GM23338 (cell line): ENCODE data around the gene NPR2. TPM values are rescaled to one million over a fixed set of nuclear protein-coding genes. Genes with fewer than 3 reads are reported as not detected.

Source experiments
- ATAC-seq: fragments of 200-7000 bp; cut with Tn5 transposase; 3 replicates; pipeline ENCODE4 v1.9.1; 2020
- DNase-seq: peaks from one replicate; pipeline ENCODE4 v3.0.0-alpha.2; 2015; ENCODE audit warnings: low spot score
- H2AFZ ChIP-seq: fragments of 200-600 bp; sonication (generic); 2 replicates; pipeline ENCODE4 v1.8.0; 2016; ENCODE audit warnings: antibody characterized with exemption, mild to moderate bottlenecking, moderate library complexity
- H3F3A ChIP-seq: fragments of 200-600 bp; sonication (generic); replicated peaks from 2 replicates; pipeline ENCODE4 v1.8.0; 2017; ENCODE audit warnings: antibody characterized with exemption, mixed run types, low read depth
- H3K27ac ChIP-seq: fragments of 200-600 bp; sonication (generic); 2 replicates; pipeline ENCODE4 v1.6.1; 2016; ENCODE audit warnings: low read depth
- H3K27me3 ChIP-seq: fragments of 200-600 bp; sonication (generic); 2 replicates; pipeline ENCODE4 v1.8.0; 2016; ENCODE audit warnings: mild to moderate bottlenecking, mixed run types, moderate library complexity; ENCODE audit not compliant: insufficient read depth
- H3K36me3 ChIP-seq: fragments of 200-600 bp; sonication (generic); 2 replicates; pipeline ENCODE4 v1.8.0; 2016; ENCODE audit warnings: mild to moderate bottlenecking; ENCODE audit not compliant: insufficient read depth
- H3K4me1 ChIP-seq: fragments of 200-600 bp; sonication (generic); 2 replicates; pipeline ENCODE4 v1.8.0; 2016; ENCODE audit warnings: mild to moderate bottlenecking, moderate library complexity; ENCODE audit not compliant: insufficient read depth
- H3K4me2 ChIP-seq: fragments of 200-600 bp; sonication (generic); 2 replicates; pipeline ENCODE4 v1.7.1; 2017; ENCODE audit warnings: mixed run types
- H3K4me3 ChIP-seq: fragments of 200-600 bp; sonication (generic); 2 replicates; pipeline ENCODE4 v1.6.1; 2016; ENCODE audit warnings: mixed run types
- H3K79me2 ChIP-seq: fragments of 200-600 bp; sonication (generic); replicated peaks from 2 replicates; pipeline ENCODE4 v1.8.0; 2017; ENCODE audit warnings: mild to moderate bottlenecking; ENCODE audit not compliant: insufficient read depth
- H3K9me2 ChIP-seq: fragments of 200-600 bp; sonication (generic); 2 replicates; pipeline ENCODE4 v1.8.0; 2017; ENCODE audit not compliant: insufficient read depth
- H4K20me1 ChIP-seq: fragments of 200-600 bp; sonication (generic); replicated peaks from 2 replicates; pipeline ENCODE4 v1.8.0; 2017; ENCODE audit warnings: mild to moderate bottlenecking; ENCODE audit not compliant: insufficient read depth
- H3K27ac Mint-ChIP-seq: 2 replicates; pipeline ENCODE4 v1.8.0; 2020; ENCODE audit warnings: inconsistent platforms, mild to moderate bottlenecking, moderate library complexity, mixed read lengths
- H3K27me3 Mint-ChIP-seq: 3 replicates; pipeline ENCODE4 v1.8.0; 2022; ENCODE audit warnings: low read depth, mild to moderate bottlenecking, moderate library complexity, mixed read lengths, inconsistent platforms; ENCODE audit not compliant: insufficient read depth, poor library complexity
- H3K36me3 Mint-ChIP-seq: 3 replicates; pipeline ENCODE4 v1.8.0; 2021; ENCODE audit warnings: low read depth, mild to moderate bottlenecking, inconsistent platforms, moderate library complexity, mixed read lengths
- H3K4me1 Mint-ChIP-seq: 3 replicates; pipeline ENCODE4 v1.8.0; 2020; ENCODE audit warnings: mild to moderate bottlenecking, inconsistent platforms, mixed read lengths
- H3K4me3 Mint-ChIP-seq: 3 replicates; pipeline ENCODE4 v1.8.0; 2021; ENCODE audit warnings: moderate library complexity, mild to moderate bottlenecking, inconsistent platforms, mixed read lengths
- H3K9me3 Mint-ChIP-seq: 3 replicates; pipeline ENCODE4 v1.8.0; 2020; ENCODE audit warnings: moderate library complexity, mild to moderate bottlenecking, inconsistent platforms, mixed read lengths
- CREB1 ChIP-seq: fragments of 250-450 bp; sonication (Bioruptor Pico); IDR thresholded peaks from 2 replicates; pipeline ENCODE4 v1.5.0; 2020; ENCODE audit warnings: low read depth, mild to moderate bottlenecking, moderate library complexity
- ETS1 ChIP-seq: IDR thresholded peaks from 2 replicates; pipeline ENCODE4 v1.6.1; 2016; ENCODE audit warnings: antibody characterized with exemption
- EZH2phosphoT487 ChIP-seq: fragments of 200-600 bp; sonication (generic); IDR thresholded peaks from one replicate; pipeline ENCODE4 v1.8.1; 2018; ENCODE audit warnings: antibody characterized with exemption; ENCODE audit not compliant: unreplicated experiment
- JUNB ChIP-seq: IDR thresholded peaks from one replicate; pipeline ENCODE4 v1.6.1; 2016; ENCODE audit warnings: antibody characterized with exemption; ENCODE audit not compliant: unreplicated experiment
- NANOG ChIP-seq: IDR thresholded peaks from 2 replicates; pipeline ENCODE4 v1.6.1; 2016; ENCODE audit warnings: antibody characterized with exemption, borderline replicate concordance
- STAT1 ChIP-seq: IDR thresholded peaks from one replicate; pipeline ENCODE4 v1.6.1; 2016; ENCODE audit warnings: antibody characterized with exemption; ENCODE audit not compliant: unreplicated experiment
- polyA plus RNA-seq: library from polyadenylated mRNA; unstranded; fragments of >200 nt; fragmentation: Nextera tagmentation; extraction: Ambion mirVana; gene quantifications from 2 replicates; pipeline ENCODE4 v1.2.1, GENCODE V29; 2016
- total RNA-seq: library from RNA; depleted of rRNA; stranded (reverse); fragments of >200 nt; shearing (Covaris generic); gene quantifications from 2 replicates; pipeline ENCODE4 v1.2.3, GENCODE V29; 2014
- TF ChIP-seq, protein P1 (sequence below): fragments of 250-450 bp; sonication (Bioruptor Pico); IDR thresholded peaks from 2 replicates; pipeline ENCODE4 v1.5.0; 2020; ENCODE audit warnings: mild to moderate bottlenecking, moderate library complexity

The NPR2 gene
- total and polyA plus RNA-seq, 2 experiments from 2014 or later, result 9.0 to 14.4 TPM

GRCh38 chr9:35766997-35767396 lies 24.4 kb upstream of the NPR2 start (continued):
- TF ChIP-seq ETS1 (no peak), CREB1 (CRISPR knock-in tag) (no peak), STAT1 (no peak), NANOG (no peak), JUNB (no peak)
- TF ChIP-seq, protein P1, sequence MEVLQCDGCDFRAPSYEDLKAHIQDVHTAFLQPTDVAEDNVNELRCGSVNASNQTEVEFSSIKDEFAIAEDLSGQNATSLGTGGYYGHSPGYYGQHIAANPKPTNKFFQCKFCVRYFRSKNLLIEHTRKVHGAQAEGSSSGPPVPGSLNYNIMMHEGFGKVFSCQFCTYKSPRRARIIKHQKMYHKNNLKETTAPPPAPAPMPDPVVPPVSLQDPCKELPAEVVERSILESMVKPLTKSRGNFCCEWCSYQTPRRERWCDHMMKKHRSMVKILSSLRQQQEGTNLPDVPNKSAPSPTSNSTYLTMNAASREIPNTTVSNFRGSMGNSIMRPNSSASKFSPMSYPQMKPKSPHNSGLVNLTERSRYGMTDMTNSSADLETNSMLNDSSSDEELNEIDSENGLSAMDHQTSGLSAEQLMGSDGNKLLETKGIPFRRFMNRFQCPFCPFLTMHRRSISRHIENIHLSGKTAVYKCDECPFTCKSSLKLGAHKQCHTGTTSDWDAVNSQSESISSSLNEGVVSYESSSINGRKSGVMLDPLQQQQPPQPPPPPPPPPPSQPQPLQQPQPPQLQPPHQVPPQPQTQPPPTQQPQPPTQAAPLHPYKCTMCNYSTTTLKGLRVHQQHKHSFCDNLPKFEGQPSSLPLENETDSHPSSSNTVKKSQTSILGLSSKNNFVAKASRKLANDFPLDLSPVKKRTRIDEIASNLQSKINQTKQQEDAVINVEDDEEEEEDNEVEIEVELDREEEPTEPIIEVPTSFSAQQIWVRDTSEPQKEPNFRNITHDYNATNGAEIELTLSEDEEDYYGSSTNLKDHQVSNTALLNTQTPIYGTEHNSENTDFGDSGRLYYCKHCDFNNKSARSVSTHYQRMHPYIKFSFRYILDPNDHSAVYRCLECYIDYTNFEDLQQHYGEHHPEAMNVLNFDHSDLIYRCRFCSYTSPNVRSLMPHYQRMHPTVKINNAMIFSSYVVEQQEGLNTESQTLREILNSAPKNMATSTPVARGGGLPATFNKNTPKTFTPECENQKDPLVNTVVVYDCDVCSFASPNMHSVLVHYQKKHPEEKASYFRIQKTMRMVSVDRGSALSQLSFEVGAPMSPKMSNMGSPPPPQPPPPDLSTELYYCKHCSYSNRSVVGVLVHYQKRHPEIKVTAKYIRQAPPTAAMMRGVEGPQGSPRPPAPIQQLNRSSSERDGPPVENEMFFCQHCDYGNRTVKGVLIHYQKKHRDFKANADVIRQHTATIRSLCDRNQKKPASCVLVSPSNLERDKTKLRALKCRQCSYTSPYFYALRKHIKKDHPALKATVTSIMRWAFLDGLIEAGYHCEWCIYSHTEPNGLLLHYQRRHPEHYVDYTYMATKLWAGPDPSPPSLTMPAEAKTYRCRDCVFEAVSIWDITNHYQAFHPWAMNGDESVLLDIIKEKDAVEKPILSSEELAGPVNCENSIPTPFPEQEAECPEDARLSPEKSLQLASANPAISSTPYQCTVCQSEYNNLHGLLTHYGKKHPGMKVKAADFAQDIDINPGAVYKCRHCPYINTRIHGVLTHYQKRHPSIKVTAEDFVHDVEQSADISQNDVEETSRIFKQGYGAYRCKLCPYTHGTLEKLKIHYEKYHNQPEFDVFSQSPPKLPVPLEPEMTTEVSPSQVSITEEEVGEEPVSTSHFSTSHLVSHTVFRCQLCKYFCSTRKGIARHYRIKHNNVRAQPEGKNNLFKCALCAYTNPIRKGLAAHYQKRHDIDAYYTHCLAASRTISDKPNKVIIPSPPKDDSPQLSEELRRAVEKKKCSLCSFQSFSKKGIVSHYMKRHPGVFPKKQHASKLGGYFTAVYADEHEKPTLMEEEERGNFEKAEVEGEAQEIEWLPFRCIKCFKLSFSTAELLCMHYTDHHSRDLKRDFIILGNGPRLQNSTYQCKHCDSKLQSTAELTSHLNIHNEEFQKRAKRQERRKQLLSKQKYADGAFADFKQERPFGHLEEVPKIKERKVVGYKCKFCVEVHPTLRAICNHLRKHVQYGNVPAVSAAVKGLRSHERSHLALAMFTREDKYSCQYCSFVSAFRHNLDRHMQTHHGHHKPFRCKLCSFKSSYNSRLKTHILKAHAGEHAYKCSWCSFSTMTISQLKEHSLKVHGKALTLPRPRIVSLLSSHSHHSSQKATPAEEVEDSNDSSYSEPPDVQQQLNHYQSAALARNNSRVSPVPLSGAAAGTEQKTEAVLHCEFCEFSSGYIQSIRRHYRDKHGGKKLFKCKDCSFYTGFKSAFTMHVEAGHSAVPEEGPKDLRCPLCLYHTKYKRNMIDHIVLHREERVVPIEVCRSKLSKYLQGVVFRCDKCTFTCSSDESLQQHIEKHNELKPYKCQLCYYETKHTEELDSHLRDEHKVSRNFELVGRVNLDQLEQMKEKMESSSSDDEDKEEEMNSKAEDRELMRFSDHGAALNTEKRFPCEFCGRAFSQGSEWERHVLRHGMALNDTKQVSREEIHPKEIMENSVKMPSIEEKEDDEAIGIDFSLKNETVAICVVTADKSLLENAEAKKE (CRISPR knock-in tag), result no peak

DNA sequence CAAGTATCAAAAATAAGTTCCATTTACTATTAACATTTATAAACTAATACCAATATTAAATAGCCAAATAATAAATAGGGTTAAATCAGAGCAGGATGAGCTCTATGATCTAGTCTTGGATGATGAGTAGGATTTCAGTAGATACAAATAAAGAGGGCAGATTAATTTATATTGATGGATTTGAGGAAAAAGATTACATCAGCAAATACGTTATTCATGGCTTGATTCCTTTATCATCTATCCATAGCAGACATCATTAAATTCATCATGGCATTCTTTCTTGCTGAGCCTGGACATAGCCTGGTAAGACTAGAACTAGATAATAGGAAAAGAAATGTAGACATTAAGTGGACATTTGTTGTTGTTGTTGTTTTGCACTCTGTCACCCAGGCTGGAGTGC lies 23.9 kb upstream of the NPR2 start:
- peaks cover 3% of the 10 kb centered on the region; the same call in 1 of the 2 replicates for H4K20me1 ChIP-seq
- no peaks in the 10 kb centered on the region for H3K27me3 Mint-ChIP-seq
- no peaks in the 10 kb centered on the region for H3K36me3 ChIP-seq
- no peaks in the 10 kb centered on the region for H3K27me3 ChIP-seq
- no peak for TF ChIP-seq EZH2phosphoT487
- H2AFZ ChIP-seq, result no peak overlapping the region
- H3K9me2 ChIP-seq, result no peaks in the 10 kb centered on the region
- peaks cover 7% of the 10 kb centered on the region; the same call in 1 of the 3 replicates for H3K4me1 Mint-ChIP-seq
- no peak overlapping the region for H3K4me3 ChIP-seq
- H3K4me3 Mint-ChIP-seq, result no peak overlapping the region
- H3K4me1 ChIP-seq, result no peaks in the 10 kb centered on the region; the same call in 1 of the 2 replicates
- ATAC-seq (no peak), DNase-seq (no peak)
- H3F3A ChIP-seq, result no peaks in the 10 kb centered on the region
- no peaks in the 10 kb centered on the region for H3K36me3 Mint-ChIP-seq
- no peak overlapping the region for H3K4me2 ChIP-seq
- no peak overlapping the region for H3K27ac Mint-ChIP-seq
- no peak overlapping the region for H3K27ac ChIP-seq
- H3K9me3 Mint-ChIP-seq, result no peaks in the 10 kb centered on the region
- H3K79me2 ChIP-seq, result peaks cover 24% of the 10 kb centered on the region
